Activated CD8-positive, alpha-beta memory T cell treated with anti-CD3 and anti-CD28 coated beads for 36 hours (primary cell): Measurements from ENCODE around the gene AOPEP. TPM values are rescaled to one million over a fixed set of nuclear protein-coding genes. Genes with fewer than 3 reads are reported as not detected.

Experiments used
- CTCF ChIA-PET: fragments of 350-600 bp; sonication (Branson Sonifier 250); formaldehyde crosslinking; loops from one replicate; lab custom pipeline; 2021; ENCODE audit warnings: antibody characterized with exemption; lab: Charles Lee
- POLR2A ChIA-PET: fragments of 350-600 bp; sonication (Branson Sonifier 250); formaldehyde crosslinking; loops from one replicate; lab custom pipeline; 2021; ENCODE audit warnings: antibody characterized with exemption; lab: Charles Lee
- total RNA-seq, 2 experiments: library from RNA; stranded (reverse); gene quantifications; one replicate each; pipeline ENCODE4 v1.2.3, GENCODE V29; 2021

AOPEP gene
- total RNA-seq, 2 experiments from 2014 or later: 7.4 to 7.8 TPM

DNA sequence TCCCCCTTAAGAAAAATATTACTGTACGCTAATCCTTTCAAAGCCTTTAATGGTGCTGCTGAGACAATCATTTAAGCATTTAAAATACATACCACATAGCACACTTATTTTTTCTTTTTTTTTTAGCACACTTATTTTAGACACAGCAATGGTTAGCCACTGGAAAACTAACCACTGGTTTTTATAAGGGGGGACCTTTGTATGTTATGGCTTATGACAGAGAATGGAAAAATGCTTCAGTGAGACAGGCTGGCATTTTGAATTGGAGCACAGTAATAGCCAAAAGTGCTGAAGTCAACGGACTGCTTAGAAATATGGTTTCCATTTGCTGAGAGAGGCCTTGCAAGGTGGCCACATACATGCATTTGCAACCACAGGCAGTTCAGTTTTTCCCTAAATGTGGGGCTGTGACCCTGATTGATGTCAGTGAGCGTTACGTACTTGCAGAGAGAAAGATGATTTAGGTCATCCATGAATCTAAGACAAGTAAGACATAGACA lies 28.5 kb downstream of the AOPEP start:
- ChIA-PET POLR2A (no interaction called here), CTCF (no interaction called here)

DNA sequence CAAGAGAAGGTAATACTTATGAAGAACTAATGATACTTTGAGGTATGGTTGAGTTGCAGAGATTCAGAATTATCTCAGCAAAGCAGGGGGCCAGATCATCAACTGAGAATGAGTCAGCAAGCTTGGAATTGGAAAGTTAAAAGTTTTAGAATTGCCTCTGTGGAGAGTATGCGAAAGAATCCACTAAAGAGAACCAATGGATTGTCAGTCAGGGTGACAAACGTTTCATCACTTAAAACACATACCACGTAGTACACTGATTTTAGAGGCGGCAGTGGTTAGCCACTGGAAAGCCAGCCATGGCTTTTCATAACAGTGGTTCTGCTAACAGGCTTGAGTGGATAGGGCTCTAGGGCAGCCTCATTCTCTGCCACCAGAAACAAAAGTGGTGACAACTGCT lies 30.7 kb downstream of the AOPEP start:
- ChIA-PET CTCF (interaction anchor here (1.1 kb wide), 1 partner anchor 370 kb away, joined by 4 read pairs; no protein-coding TSS in a partner anchor), POLR2A (no interaction called here)

DNA sequence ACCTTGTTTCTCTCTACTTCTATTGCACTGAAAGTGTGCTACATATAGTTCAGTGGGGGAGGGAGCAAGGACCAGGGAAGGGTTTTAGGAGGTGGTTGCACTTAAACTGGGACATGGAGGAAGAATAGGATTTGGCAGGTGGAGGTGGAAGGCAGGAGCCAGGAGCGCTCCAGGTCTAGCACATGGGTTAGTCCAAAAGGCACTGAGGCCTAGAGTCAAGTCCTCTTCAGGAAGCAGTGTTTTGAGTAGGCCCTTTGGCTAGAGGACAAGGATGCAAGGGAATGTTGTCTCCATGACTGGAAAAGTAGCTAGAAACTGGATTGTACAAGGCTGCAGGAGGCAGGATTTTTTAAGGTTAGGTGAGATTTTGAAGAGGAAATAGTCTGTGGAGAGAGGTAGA lies 31.5 kb downstream of the AOPEP start:
- POLR2A ChIA-PET: no interaction called here
- CTCF ChIA-PET: no interaction called here

DNA sequence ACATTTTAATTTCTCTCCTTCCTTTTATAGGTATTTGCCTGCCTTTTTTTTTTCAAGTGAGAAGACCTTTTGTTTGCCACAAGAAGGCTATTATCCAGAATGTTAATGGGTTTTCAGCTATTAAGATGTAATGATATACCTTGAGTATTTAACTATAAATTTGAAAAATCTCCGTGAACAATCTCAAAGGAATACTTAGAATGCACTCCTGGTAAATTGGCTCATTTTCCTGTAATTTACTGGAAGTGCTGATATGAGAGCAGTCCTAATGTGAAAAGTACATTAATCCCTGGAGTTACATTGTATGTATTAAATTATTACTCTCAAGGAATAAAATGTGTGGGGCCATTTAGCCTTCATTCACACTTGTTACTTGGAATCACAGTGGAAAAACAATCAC lies 32.4 kb downstream of the AOPEP start:
- CTCF ChIA-PET: no interaction called here
- POLR2A ChIA-PET: no interaction called here

DNA sequence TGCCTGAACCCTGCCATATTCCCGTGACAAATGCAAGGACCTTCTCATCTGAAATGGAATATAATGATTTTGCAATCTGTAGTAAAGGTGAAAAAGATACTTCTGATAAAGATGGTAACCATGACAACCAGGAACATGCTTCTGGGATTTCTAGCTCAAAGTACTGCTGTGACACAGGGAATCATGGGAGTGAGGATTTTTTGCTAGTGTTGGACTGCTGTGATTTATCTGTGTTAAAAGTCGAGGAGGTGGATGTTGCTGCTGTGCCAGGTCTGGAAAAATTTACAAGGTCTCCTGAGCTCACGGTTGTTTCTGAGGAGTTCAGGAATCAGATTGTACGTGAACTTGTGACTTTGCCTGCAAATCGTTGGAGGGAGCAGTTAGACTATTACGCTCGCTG lies 33.5 kb downstream of the AOPEP start:
- ChIA-PET POLR2A (no interaction called here), CTCF (interaction anchor here (0.7 to 1.2 kb wide), 2 partner anchors 10 to 368 kb away, joined by 3 read pairs; no protein-coding TSS in a partner anchor)

DNA sequence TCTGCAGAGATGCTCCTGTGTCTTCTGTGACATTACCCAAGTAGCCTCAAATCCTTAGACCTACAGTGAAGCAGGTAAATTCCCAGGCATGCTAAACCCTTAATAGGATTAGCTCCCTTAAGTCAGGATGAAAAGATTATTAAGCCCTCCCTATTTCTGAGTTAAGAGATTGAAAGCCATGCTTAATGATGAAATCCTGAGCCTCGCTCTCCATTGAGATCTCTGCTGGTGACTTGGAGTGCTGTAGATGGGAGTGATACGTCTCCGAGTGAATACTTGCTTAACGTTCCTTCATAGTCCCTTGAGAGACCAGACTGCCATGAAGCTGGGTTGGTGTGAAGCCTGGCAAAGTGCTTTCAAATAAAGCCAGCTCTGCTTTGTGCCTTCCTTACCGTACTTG lies 34.2 kb downstream of the AOPEP start:
- CTCF ChIA-PET: interaction anchor here (0.7 to 1.2 kb wide), 2 partner anchors 9 to 367 kb away, joined by 3 read pairs; no protein-coding TSS in a partner anchor
- POLR2A ChIA-PET: no interaction called here

DNA sequence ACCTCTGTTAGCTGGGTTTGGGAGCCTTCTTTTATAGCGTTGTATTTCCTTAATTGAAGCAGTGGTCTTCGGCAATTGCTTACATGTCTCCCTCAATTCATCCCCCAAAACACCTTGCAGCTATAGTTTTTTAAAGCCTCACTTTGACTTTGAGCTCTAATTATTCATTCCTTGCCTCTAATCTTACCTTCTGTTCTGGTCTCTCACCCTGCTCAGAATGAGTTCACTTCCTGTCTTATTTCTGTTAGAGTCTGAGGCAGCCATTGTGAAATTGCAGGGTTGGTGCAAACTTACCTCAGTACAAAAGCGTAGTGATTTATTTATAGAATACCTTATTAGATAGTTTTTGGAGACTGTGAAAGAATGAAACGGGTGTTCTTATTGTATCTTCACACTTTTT lies 35.0 kb downstream of the AOPEP start:
- ChIA-PET POLR2A (no interaction called here), CTCF (no interaction called here)

DNA sequence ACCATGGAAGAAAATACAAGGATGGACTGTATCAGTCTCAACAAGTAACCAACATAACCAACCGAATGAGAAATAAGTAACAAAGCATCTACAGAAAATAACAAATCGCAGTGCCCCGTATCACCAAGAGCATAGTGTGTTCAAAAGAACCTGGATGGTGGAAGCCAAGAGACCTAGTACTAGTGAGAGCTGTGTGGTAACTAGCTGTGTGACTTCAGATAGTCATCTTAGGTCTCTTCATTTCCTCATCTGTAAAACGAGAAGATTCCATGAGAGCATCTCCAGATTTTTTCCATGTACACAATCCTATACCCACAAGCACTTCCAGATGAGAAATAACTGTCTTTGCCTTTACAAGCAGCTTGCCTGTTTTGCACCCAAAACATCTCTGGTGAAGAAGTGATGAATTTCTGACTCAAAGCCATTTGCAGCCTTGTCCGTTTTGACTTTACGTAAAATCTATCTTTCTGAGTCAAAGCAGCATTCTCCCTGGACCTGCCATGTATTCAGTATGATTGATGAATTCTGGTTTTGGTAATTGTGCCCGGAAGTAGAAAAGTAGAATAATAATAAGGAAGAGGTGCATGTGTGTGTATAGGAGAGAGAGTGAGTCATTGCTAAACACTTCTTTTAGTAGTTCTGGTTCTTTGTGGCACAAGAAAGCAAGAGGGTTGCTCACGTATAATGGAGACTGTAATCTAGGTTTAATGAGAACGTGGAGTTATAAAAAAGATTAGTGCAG lies 41.0 kb downstream of the AOPEP start:
- POLR2A ChIA-PET: no interaction called here
- CTCF ChIA-PET: interaction anchor here (0.7 kb wide), 1 partner anchor 545 kb away, joined by 7 read pairs; no protein-coding TSS in a partner anchor

DNA sequence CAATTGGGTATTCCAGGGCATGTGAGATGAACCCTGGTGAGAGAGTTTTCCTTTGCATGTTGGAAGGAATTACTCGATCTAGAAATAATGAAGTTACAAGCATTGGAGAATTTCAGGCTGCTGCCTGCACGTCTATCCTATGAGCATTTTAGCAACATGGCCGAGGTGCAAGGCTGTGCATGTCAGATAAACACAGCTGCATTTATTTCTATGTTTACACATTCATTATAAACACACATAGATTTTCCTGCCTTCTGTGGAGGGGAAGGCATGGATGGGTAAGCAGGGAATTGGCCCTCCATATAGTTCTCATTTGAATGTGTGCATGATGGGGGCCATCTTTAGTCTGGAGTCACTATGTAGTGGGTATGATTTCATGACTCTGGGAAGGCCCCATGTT lies 42.3 kb downstream of the AOPEP start:
- POLR2A ChIA-PET: no interaction called here
- CTCF ChIA-PET: no interaction called here

DNA sequence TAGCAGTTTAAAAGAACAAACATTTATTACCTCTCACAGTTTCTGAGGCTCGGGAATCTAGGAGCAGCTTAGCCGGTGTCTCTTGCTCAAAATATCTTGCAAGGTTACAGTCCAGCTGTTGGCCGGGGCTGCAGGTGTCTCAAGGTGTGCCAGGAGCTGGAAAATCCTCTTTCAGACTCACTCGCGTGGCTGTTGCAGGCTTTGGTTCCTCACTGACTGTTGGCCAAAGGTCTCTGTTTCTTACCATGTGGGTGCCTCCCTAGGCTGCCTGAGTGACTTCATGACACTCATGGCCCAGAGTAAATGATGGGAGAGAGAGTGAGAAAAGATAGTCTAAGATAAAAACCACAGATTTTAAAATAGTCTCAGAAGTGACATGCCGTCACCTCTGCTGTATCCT lies 43.8 kb downstream of the AOPEP start:
- POLR2A ChIA-PET: no interaction called here
- CTCF ChIA-PET: interaction anchor here (1.0 to 1.2 kb wide), 2 partner anchors 10 to 358 kb away, joined by 3 read pairs; no protein-coding TSS in a partner anchor

DNA sequence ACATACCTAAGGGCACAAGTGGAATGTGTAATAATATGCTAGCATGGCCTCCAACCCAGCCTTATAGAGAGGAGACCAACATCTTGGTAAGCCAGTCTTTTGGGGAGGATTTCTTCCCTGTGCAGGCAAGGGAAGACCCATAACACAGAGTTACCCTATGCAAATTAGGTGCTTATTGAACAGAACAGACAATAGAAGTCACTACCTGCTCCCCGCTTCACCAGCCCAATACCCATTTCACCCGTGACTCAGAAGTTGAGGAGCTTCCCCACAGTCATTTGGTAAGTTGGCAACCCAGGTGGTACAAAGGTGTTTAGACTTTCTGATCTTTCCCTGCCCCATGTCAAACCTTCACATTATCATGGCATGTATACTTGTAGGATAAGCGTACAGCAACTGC lies 44.6 kb downstream of the AOPEP start:
- ChIA-PET CTCF (no interaction called here), POLR2A (no interaction called here)

DNA sequence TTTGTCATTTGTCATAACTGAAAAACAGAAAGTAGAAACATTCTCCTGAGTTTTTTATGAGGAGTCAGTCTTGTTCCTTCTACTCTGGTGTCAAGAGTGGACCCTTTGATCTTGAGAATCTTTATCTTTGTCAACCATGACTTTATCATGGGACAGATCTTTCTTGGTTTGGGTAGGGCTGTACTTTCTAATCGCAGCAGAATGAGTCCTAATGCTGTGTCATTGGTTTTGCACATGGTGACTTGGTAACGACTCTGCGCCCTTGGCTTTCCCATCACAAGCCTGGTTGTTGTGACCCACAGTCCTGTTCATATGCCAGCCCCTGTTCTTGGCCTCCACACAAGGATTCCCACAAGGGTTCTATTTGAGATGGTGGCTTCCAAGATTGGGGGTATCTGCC lies 45.6 kb downstream of the AOPEP start:
- ChIA-PET POLR2A (no interaction called here), CTCF (interaction anchor here (1.1 kb wide), 1 partner anchor 11 kb away, joined by 3 read pairs; no protein-coding TSS in a partner anchor)

DNA sequence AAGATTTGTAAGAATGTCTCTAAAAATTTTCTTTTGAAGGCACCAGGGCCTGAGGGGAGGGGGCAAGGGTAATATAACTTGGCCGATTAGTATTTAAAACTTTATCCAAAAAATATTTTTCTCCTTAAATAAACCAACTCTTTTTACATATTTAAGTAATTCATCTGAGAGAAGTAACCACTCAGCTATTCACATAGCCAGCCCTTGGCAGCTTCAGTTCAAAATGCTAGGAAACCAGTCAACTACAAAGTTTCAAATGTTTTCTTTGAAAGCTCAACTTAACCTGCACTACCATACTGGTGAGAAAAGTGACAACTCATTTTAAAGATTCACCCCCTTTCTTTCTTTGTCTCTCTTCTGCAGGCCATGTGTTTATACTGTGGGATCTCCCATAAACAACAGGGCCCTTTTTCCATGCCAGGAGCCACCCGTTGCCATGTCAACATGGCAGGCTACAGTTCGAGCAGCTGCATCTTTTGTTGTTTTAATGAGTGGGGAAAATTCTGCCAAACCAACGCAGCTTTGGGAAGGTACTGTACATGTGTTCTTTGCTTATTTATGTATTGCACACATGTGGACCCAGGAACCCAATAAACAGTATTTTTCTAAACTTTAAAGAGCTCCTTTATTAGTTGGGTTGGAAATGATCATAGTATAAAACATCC lies 46.3 kb downstream of the AOPEP start:
- ChIA-PET POLR2A (no interaction called here), CTCF (interaction anchor here (0.8 kb wide), 1 partner anchor 94 kb away, joined by 3 read pairs; no protein-coding TSS in a partner anchor)

DNA sequence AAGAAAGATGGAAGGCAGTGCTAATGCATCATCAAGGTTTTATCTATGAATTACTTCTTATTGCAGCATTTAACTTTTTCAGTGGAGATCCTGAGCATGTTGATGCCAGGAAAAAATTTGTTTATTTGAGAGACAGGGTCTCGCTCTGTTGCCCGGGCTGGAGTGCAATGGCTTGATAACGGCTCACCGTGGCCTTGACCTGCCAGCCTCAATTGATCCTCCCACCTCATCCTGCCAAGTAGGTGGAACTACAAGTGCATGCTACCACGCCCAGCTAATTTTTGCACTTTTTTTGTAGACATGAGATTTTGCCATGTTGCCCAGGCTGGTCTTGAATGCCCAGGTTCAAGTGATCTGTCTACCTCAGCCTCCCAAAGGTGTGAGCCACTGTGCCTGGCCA lies 47.2 kb downstream of the AOPEP start:
- ChIA-PET POLR2A (no interaction called here), CTCF (no interaction called here)

DNA sequence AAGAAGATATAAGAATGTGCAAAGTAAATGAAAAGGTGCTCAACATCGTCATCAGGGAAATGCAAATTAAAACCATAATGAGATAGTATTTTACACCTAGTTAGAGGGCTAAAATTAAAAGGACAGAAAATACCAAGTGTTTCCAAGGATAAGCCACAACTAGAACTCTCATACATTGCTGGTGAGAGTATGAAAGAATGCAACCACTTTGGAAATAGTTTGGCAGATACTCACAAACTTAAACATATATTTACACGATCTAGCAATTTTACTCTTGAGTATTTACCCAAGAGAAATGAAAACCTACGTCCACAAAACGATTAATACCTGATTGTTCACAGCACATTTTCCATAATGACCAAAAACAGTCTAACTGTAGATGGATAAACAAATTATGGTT lies 51.5 kb downstream of the AOPEP start:
- ChIA-PET CTCF (no interaction called here), POLR2A (no interaction called here)

DNA sequence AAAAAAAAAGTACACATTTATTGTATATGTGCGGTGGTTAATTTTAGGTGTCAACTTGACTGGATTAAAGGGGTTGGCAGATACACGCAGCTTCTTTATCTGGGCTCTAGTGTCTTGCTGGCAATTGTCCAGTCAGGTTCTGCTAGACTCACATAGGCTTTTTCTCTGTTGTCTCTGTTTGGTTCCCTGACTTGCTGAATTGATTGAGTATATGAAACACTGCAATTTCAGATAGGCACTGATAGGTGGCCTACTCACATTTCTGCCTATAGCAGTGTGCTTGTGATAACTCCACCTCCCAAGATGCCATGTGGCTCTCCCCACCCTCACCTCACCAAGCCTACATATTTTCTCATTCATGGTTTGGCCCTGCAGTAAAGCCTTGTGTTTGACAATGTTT lies 52.5 kb downstream of the AOPEP start:
- POLR2A ChIA-PET: no interaction called here
- CTCF ChIA-PET: no interaction called here

DNA sequence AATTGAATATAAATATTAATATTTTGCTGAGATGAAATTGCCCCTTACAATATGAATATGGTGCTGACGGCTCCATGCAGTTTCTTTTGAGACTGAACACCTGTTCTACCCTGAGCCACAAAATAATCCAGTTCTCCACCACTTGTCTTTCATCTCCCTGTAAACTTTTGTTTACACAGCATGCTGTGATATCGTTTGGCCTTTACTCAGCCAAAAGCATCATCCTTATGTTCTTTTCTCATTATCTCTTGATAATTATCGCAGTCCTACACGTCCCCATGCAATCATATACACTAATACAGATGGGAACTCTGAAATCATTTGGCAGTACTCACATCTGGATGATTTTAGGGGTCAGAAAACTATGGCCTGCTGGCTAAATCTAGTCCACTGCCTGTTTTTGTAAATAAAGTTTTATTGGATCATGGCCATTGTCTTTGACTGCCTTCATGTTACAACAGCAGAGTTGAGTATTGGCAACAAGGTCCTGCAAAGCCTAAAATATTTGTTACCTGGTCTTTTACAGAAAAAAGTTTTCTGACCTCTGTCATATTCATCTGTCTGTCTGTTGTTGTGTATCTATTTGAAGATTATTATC lies 53.3 kb downstream of the AOPEP start:
- CTCF ChIA-PET: interaction anchor here (1.2 to 1.6 kb wide), 2 partner anchors 99 to 348 kb away, joined by 3 to 10 read pairs; no protein-coding TSS in a partner anchor
- POLR2A ChIA-PET: no interaction called here

DNA sequence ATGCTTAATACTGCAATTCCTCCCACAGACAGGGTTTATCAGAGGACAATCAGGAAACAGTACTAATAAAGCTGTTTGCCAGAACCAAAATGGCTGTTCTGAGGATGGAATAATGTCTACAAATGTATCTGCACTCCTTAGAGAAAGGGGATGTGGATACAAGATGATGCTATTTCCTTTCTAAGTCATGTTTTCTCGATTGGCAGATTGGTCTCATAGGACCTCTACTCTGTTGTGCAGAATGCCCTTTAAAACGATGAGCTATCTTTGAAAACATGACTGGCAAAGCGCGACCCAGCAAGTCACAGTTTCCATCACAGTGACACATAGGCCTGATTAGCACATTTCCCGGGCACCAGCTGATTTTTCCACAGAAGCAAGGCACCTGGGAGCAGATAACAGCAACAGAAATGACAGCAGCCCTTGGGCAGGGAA lies 54.0 kb downstream of the AOPEP start:
- POLR2A ChIA-PET: no interaction called here
- CTCF ChIA-PET: interaction anchor here (1.2 to 1.6 kb wide), 2 partner anchors 100 to 347 kb away, joined by 3 to 10 read pairs; no protein-coding TSS in a partner anchor

DNA sequence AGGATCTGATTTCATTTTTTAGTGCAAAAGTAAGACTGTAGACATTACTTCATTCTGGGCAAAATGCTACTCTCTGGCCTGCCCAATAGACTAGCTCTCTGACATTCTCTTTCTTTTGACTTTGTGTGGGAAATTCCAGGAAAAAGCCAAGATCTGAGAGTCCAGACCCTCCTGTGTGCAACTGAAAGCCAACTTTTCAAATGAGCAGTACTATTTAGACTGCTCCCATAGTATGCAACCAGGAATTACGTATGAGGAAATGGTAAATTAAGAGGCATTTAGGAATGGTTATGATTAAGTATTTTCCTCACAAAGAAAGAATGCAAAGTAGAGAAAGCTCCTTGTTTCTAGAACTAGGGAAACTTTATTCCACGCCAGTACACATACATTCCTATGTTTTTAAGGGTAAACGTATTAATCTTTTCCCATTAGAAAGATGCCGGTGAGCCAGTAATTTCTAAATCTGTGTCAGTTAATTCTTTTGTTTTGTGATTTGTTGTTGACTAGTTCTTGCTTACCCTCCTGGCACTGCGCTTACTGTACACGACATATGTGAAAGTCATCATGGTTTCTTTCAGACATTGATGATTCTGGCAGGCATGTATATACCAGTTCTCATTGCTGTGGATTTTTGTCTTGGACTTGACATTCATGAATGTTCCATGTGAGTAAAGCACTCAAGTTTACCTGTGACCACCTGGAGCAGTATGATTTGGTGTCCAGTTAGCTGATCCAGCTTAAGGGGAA lies 56.0 kb downstream of the AOPEP start:
- ChIA-PET POLR2A (no interaction called here), CTCF (interaction anchor here (1.0 to 1.5 kb wide), 4 partner anchors 19 to 345 kb away, joined by 3 to 5 read pairs (median 4); no protein-coding TSS in a partner anchor)
